ENCODE results near the gene NUCKS1. TPM values are rescaled to one million over a fixed set of nuclear protein-coding genes. Genes with fewer than 3 reads are reported as not detected.

NUCKS1 gene
- total and polyA plus RNA-seq, 2 of the 8 experiments (the other 6 are each of a cell fraction or from before 2014, with no cell fraction given) = 126 to 461 TPM

DNA sequence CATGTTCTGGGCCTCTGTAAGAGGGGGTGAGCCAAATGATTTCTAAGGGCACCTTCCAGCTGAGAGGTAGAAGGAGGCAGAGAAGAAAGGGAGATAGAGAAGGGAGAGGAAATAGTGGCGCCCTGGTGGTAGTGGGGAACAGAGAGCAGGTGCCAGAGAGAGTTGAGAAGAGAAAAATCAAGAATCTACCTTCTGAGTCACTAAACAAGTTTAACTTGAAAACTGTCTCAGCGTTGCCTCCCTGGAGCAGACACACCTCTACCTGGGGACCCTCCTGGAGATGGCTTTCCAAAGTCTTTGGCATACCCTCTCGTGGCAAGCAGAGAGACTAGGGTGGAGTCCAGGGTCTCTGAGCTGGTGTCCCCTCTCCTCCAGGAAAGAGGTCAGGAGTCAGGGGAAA, 68.6 kb downstream of the NUCKS1 start:
- Histone ChIP-seq H3K79me2 (ENCODE audit: control insufficient read depth in 1 of 2, insufficient read depth in 2 of 2, low read length in 2 of 2) (peaks cover 0 to 26% of the 10 kb centered on the region in 2 experiments; a peak in 3 of 4 replicates), H2BK120ac (replicated peaks; ENCODE audit: low read depth, low read length) (no peak overlapping the region), H3K18ac (ENCODE audit: extremely low read depth, low read length) (no peak overlapping the region; the same call in 1 of the 2 replicates), H3K27ac (ENCODE audit: low read depth, low read length) (no peak overlapping the region), H3K4me2 (ENCODE audit: insufficient read depth in 1 of 2, low read depth in 2 of 2, low read length in 2 of 2) (peak overlapping the region in 1 of 2 experiments; percentile 83; a peak in 1 of 4 replicates), H2BK5ac (ENCODE audit: low read depth, low read length) (no peak overlapping the region), H3K14ac (ENCODE audit: insufficient read length) (no peak overlapping the region), H3K4me1 (replicated peaks in 1 of 4; ENCODE audit: control insufficient read depth in 3 of 4, insufficient read depth in 4 of 4, low read length in 3 of 4) (peaks cover 4 to 21% (median 12%) of the 10 kb centered on the region in 4 experiments), H2BK12ac (ENCODE audit: low read depth, low read length) (no peak overlapping the region), H3K4ac (replicated peaks; ENCODE audit: insufficient read length, low read depth, low read length) (no peak overlapping the region), H3K9ac (replicated peaks in 1 of 4; ENCODE audit: extremely low read depth in 1 of 4, low read depth in 3 of 4, low read length in 3 of 4) (no peak overlapping the region), H2AK5ac (ENCODE audit: low read depth, low read length) (no peak overlapping the region), H4K5ac (ENCODE audit: insufficient read length, low read depth, low read length) (no peak overlapping the region), H4K91ac (replicated peaks; ENCODE audit: insufficient read length, low read length) (no peak overlapping the region), H3K27me3 (replicated peaks in 1 of 4; ENCODE audit: control insufficient read depth in 3 of 4, extremely low read depth in 1 of 4, insufficient read depth in 3 of 4, low read length in 3 of 4) (peaks cover 0 to 11% (median 2%) of the 10 kb centered on the region in 4 experiments; a peak in 2 of 7 replicates), H2BK15ac (ENCODE audit: low read length) (peak overlapping the region; percentile 81; the same call in 1 of the 2 replicates), H3K4me3 (ENCODE audit: extremely low read depth in 1 of 4, insufficient read depth in 2 of 4, low read depth in 3 of 4, low read length in 4 of 4) (no peak overlapping the region), H2BK20ac (ENCODE audit: low read length) (no peak overlapping the region), H2AFZ (ENCODE audit: low read length) (no peak overlapping the region), H3K36me3 (ENCODE audit: control insufficient read depth in 2 of 4, insufficient read depth in 4 of 4, low read length in 3 of 4) (no peaks in the 10 kb centered on the region), H4K8ac (ENCODE audit: extremely low read depth, insufficient read depth, low read length) (no peak overlapping the region), H3K9me3 (ENCODE audit: insufficient read depth in 2 of 2, low read depth in 1 of 2, low read length in 1 of 2) (no peaks in the 10 kb centered on the region), H3K23ac (ENCODE audit: insufficient read length) (no peak overlapping the region), H3K79me1 (ENCODE audit: low read depth, low read length) (peaks cover 6% of the 10 kb centered on the region; the same call in 1 of the 2 replicates), H4K20me1 (replicated peaks in 1 of 2; ENCODE audit: control insufficient read depth in 1 of 2, insufficient read depth in 2 of 2, low read length in 2 of 2) (peaks cover 0 to 6% of the 10 kb centered on the region in 2 experiments), H3K23me2 (ENCODE audit: low read depth, low read length) (peaks cover 11% of the 10 kb centered on the region), H3K56ac (replicated peaks; ENCODE audit: insufficient read length, low read depth, low read length) (no peak overlapping the region)
- no peak for DNase-seq (ENCODE audit: low read depth in 1 of 2, low spot score in 2 of 2)
- FAIRE-seq = no peak
- WGBS, 2 experiments (ENCODE audit: extremely low coverage in 1 of 2, insufficient coverage in 1 of 2, insufficient read length in 1 of 2, insufficient replicate concordance in 2 of 2, low coverage in 1 of 2, low lambda C conversion rate in 2 of 2, missing lambda C conversion rate in 1 of 2) = 91% methylated on average over 3 of the region's 3 CpGs; no CpG with 5 or more reads in 1 of the 2 experiments
- TF ChIP-seq, protein P1, sequence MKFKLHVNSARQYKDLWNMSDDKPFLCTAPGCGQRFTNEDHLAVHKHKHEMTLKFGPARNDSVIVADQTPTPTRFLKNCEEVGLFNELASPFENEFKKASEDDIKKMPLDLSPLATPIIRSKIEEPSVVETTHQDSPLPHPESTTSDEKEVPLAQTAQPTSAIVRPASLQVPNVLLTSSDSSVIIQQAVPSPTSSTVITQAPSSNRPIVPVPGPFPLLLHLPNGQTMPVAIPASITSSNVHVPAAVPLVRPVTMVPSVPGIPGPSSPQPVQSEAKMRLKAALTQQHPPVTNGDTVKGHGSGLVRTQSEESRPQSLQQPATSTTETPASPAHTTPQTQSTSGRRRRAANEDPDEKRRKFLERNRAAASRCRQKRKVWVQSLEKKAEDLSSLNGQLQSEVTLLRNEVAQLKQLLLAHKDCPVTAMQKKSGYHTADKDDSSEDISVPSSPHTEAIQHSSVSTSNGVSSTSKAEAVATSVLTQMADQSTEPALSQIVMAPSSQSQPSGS (IDR thresholded peaks at IDR 0.05; ENCODE audit: low read length) = no peak
- TF ChIP-seq FOSL1 (IDR thresholded peaks at IDR 0.05; ENCODE audit: insufficient read depth, low read depth, low read length) (no peak), TBP (IDR thresholded peaks at IDR 0.05; ENCODE audit: low read depth, low read length) (no peak)
- ChIA-PET POLR2A (ENCODE audit: partially characterized antibody) (interaction anchor here (1.8 to 5.4 kb wide), 6 partner anchors 11 to 50 kb away, joined by 11 to 49 read pairs (median 12); partner anchors contain the start of gene ELK4), CTCF (ENCODE audit: partially characterized antibody) (interaction anchor here (1.1 to 17.5 kb wide), 9 partner anchors 9 to 235 kb away, joined by 3 to 378 read pairs (median 4); no protein-coding TSS in a partner anchor)

Data from H1 (cell line).